DMS114 treated with DMSO at 0.1 percent for 48 hours (cell line): ENCODE measurements around the gene NSUN3.
"Not testable (repeated sequence)": the region's sequence is repeated elsewhere in the genome, so short reads cannot be mapped to it uniquely, and the experiment has no call there.

Experiments used
- DNase-seq: peaks from one replicate; lab custom pipeline; 2025; ENCODE audit not compliant: unreplicated experiment; lab: John Stamatoyannopoulos, UW

Gene NSUN3

DNA sequence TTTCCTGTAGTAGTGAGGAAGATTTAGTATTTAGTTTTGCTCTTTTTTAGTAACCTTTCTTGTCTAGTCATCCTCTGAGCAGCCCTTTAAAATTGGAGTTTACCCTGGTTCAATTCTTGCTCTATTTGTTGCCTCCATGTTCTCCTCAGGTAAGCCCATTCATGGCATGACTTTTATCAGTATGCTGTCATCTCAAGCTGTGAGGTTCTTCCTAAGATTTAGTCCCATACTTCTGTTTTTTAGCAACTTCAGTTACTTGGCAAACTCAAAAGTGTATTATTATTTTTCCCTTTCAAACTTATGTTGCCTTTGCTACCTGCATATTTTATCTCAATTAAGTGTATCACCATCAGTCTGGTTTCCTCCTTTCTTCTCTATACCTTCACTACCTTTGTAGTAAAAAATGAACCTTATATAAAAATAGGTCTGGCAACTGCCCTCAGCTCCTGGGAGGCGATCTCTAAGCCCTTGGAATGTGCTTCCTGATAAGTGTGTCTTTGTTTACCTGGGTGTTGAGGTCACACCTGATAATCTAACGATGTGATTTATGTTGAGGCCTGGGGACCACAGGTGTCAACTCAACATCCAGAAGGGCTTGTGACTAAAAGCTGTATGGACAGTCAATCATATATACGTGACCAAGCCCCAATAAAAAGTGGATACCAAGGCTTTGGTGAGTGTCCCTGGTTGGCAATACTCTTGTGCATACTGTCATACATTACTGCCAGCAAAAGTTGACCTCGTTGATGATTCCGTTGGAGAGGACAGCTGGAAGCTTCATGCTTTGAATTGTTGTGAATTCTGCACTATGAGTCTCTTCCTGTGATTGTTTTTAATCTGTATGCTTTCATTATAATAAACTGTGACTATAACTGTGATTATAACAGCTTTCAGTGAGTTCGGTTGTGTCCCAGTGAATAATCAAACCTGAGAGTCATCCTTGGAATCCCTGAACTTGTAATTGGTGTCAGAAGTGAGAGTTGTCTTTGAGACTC, 3.9 kb downstream of the NSUN3 start:
- no peak for DNase-seq

DNA sequence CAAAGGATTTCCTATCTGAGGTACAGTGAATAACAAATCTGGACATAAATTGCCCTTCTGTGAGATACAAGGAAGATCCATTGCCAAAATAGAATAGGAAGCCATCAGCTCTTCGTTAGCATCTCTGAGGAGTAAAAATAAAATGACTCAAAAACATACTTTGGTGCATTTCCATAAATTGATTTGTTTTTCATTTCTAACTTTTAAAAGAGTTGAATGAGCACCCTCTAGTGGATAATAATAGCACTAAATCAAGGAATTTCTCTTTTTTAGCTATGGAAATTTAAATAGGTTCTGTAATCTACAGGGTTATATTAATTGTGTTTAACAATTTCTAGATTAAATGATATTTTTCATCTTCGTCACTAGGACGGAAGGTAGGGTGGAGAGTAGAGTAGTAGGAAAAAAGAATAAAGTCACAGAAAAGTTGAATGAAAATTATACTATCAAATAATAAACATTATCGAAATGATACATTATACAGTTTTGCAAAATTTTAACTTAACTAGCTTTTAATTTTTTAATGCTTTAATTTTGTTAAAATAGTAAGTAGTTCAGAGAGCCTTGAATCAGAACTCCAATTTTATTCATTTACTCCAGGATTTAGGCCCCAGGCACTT, 6.4 kb downstream of the NSUN3 start:
- DNase-seq, result peak; percentile 16

DNA sequence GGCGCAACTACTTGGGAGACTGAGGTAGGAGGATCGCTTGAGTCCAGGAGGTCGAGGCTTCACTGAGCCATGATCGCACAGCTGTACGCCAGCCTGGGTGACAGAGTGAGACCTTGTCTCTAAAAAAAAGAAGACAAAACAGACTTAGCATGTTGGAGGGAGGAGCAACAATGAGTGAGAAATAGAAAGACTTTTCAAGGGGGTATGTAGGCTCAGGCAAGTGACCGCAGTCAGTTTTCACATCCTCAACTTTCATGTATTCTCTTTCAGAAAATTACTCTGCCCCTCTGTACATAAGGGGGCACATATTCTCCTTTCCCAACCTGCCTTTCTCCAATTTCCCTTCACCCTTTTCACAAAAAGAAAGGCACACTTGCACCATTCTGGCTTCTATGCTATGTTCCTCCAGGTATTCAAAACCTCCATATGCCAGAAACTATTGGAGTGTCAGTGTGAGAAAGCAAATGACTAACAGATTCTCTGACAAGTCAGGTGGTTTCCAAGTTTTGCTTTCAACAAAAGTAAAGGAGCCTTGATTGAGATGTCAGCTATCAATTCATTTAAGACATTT, 7.6 kb downstream of the NSUN3 start:
- no peak for DNase-seq

DNA sequence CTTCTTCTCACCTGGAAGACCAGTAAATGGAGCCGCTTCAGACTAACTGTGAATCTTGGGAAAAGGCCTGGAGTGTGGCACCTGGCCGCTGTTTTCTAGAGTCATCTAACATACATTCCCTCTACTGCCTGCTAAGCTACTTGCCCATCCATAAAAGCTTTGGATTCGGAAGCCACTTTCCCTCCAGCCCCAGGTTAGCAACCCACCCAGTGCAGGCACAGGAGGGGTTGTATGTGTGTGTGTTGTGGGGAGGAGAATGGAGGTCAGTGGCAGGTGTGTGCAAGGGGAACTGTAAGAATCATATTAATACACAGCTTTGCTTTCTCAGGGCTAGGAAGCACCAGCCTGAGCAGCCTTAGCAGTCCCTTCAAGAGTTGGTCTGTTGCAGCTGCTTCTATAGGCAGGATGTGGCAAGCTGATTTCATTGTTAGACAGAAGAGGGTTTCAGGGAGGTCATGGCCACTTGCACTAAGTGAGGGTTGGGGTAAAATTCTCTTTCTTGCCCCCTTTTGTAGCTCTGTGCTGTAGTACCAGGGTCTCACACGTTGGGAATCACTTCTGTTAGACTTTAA, 8.9 kb downstream of the NSUN3 start:
- DNase-seq, result no peak

DNA sequence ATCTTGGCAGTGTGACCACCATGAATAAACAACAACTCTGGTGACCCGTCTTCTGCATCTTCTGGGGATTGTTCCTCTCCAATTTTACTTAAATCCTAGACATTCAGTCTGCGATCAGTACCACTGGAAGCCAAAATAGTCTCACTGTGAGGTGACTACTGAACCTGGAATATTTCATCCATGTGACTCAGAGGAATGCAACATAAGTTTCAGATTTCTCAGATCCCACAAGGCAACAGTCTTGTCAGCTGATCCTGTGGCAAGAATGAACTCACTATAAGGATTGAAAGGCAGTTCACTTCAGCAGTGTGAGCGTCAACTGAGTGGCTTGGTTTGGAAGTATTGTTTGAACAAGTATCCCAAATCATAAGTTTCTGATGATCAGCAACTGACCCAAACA, 13.2 kb downstream of the NSUN3 start:
- DNase-seq, result no peak

DNA sequence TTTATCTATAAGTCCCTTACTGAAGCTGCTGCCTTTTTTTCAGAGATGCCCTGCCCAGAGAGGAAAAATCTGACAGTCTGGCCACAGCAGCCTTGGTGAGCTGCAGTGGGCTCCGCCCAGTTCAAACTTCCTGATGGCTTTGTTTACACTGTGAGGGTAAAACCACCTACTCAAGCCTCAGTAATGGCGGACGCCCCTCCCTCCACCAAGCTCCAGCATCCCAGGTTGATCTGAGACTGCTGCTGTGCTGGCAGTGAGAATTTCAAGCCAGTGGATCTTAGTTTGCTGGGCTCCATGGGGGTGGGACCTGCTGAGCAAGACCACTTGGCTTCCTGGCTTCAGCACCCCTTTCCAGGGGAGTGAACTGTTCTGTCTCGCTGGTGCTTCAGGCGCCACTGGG, 17.7 kb downstream of the NSUN3 start:
- DNase-seq, result not testable (repeated sequence)

DNA sequence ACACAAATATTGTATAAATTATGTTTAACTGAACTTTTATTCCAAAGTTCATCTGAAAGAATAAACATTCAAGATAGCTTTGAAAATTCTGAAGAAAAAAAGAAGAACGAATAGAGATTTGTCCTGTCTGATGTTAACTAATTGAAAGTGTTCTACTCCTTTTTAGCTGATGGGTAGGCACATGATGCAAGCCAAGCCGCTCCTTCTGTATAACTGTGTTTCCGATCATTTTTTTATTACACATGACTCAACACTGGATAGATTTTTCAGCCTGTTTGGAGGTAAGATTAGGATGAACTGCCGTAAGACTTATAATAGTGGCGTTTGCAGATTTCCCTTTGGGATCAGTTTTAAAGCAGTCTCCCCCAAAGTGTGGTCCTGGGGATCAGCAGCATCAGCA, 19.0 kb downstream of the NSUN3 start:
- DNase-seq, result no peak

DNA sequence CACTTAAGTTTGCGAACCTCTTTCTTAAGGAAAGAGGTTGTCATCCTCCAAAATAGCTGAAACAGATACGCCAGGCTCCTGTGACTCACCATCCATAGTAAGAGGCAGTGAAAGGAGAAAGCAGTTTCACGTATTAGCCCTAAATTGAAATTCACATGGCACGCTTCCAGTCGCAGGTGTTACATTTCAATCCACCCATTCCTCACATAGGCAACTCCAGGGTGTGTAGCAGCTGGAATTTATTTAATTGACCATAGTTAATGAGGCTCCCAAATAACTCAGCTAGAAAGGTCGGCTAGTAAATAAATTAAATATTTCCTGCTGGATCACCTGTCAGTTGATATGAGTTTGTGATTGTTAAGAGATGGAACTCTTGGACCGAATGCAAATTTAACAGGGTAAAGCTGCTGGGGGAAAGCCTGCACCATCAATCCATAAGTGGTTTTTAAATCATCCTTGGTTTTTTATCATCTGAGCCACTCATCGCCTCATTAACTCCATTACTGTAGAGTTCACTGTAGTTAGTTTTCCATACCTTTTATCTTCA, 19.6 kb downstream of the NSUN3 start:
- no peak for DNase-seq

DNA sequence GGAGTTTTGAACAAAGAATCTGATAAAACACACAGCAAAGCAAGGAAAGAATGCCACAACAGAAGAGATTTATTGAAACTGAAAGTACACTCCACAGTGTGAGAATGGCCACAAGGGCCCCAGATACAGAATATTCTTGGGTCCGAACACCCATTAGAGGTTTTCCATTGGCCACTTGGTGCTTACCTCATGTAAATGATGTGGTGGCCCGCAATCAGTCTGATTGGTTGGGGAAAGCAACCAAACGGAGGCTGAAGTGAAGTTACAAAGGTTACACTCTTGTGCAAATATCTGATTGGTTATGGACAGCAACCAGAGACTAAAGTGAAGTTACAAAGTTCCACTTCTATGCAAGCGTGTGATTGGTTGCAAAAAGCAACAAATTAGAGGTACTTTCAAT, 20.4 kb downstream of the NSUN3 start:
- no peak for DNase-seq

DNA sequence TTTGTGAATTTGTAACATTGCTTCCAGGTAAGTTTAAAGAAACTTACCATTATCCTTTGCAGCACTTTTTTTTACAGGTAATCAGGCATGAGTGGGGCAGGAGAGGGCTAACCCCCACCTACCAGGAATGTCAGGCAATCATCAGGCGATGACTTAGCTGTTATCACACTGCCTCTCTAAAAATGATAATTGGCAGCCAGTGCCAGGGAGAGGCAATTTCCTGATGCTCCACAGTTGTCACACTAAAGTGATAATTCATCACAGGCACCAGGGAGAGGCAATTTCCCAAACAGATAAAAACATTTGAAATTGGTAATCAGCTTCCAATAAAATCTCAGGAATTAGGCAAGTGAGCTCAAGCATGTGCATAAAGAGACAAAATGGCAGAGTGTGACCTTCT, 26.3 kb downstream of the NSUN3 start:
- no peak for DNase-seq

DNA sequence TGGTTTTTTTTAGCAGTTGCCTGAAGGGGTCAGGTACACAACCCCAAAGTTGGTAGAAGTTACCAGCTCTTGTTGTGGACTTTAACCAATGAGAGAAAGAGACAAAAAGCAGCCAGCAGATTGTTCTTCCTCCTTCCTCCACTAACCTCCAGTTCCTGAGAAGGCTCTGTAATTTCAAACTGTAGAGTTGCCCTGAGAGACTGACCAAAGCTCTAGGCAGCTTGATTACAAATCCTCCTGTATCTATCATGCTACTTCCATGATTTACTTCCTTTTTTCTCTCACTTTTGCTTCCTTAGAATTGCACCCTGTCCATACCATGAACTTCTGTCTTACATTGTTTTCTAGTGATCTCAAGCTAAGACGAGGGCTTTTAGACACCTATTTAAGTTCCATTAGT, 29.2 kb downstream of the NSUN3 start:
- DNase-seq, result no peak

DNA sequence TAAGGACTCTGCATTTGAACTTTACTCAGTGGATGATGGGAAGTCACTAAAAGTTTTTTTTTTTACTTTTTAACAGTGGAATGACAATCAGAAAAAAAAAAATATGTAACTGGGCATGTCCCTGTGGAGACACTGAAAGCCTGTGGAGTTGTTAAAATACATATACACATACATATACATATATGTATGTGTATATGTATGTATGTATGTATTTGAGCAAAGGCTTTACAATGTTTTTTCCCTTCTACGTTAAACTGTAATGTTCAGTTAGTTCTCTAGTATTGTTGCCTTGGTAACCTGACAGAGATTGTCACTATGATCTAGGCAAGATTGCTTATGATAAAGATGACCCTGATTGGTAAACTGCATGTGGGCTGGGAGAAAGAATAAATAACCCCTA, 30.3 kb downstream of the NSUN3 start:
- no peak for DNase-seq

DNA sequence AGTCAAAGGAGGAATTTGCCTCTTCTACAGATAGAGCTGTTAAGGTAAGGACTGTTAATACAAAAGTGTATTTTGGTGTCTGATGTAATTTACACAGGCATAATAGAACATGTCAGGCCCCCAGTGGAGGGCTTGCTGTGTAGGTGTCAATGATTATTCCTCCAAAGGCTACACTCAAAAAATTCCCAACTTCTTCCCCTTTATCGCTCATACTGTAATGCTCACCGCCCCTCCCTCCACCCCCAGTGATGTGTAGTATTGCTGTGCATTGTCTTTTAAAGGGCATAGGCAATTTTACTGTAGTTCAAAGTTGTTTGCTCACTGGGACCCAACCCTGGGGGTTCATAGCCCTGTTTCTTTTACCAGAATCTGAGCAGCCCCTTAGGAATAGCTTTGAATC, 32.2 kb downstream of the NSUN3 start:
- no peak for DNase-seq

DNA sequence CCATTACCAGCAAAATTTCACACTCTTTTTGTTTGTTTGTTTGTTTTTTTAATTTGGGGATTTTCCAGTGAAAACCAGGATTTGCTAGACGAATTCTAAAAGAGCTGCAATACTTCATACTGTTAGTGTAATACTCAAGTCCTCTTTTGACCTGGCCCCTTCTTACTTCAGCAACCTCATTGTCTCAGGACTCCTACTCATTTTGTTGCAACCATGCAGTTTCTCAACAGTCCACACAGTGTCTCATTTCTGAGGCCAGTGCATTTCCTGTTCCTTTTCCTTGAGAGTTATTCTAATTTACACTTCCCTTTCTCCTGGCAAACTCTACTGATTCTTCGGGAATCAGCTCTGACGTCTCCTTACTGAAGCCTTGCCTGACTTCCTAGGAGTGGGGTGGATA, 35.6 kb downstream of the NSUN3 start:
- no peak for DNase-seq

DNA sequence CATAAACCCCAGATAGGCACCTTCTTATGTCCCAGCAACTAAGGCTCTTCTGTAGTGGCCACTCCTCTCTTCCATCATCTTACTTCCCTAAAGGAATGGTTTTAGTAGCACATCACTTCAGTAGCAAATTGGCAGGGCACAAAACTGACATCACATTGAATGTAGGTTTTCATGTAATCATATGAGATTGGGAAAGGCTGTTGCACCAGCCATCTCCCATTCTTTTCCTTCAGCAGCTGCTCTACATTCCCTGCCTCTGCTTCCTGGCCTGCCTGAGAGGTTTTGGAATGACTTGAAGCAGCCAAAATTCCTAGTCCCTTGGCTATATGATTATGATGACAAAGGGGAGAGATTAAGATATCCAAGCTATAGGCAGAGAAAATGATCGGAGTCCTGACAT, 36.5 kb downstream of the NSUN3 start:
- DNase-seq, result no peak

DNA sequence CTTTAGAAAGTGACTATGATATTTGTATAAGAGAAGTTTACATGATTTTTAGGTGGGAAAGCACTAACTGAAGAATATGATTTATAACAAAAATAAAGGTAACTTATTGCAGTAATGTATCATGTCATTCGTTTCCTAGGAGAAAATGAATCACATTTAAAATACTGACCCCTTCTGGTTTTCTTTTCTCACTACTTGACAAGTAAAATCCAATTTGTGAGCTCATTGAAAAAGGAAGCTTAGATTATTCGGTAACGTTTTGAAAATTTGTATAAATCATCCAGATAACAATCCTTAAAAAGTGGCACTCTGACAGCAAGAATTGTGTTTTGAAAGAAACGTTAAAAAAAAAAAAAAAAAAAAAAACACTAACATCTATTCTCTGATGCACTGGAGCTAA, 39.0 kb downstream of the NSUN3 start:
- DNase-seq, result peak; percentile 3

DNA sequence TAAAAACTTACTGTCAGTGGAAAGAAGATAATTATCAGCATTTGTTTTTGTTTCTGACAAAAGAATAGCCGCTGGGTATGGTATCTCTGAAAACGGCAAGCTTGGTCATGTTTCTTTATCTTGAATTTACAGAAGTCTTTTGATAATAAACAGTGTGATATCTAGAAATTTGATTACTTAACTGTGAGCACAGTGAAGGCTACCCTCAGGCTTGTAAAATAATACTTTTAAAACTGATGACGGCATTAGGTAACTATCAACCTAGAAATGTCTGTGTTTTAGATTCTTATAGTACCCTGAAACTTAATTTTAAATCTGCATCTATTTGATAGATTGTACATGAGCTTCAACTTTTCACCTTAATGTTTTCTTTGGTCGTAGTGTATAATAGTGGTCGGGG, 43.4 kb downstream of the NSUN3 start:
- no peak for DNase-seq

DNA sequence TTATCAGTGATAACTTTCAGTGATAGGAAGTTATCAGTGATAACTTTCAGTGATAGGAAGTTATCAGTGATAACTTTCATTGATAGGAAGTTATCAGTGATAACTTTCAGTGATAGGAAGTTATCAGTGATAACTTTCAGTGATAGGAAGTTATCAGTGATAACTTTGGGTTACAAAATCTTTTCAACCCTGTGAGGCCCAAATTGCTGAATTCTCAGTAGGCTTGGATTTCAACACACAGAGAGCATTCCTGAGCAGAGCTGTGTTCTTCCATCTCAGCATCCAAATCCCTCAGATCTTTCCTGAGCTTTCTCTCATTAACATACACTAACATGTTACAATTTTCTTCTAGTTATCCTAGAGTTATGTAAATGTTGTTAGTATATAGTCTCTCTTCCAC, 47.4 kb downstream of the NSUN3 start:
- not testable (repeated sequence) for DNase-seq

DNA sequence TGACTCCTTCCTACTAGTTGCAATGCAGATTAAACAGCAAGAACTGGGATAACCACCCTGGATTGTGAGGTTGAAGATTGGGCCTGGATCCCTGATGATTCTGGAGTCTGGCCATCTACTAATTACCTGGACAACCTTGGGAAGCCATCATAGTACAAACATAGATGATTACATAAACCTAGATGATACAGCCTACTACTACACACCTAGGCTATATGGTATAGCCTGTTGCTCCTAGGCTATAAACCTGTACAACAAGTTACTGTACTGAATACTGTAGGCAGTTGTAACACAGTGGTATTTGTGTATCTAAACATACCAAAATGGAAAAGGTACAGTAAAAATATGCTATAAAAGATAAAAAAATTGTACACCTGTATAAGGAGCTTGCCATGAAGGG, 48.0 kb downstream of the NSUN3 start:
- no peak for DNase-seq

DNA sequence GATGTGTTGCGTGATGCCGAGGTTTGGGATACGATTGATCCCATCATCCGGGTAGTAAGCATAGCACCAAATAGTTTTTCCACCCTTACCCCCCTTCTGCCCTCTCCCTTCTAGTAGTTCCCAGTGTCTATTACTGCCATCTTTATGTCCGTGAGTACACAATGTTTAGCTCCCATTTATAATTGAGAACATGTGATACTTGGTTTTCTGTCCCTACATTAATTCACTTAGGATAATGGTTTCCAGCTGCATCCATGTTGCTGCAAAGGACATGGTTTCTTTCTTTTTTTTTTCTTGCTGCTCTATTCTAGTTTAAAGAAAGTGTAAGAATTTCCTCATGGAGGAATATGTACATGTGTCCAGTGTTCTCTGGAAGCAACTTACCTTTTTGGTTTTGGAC, 51.8 kb downstream of the NSUN3 start:
- no peak for DNase-seq

DNA sequence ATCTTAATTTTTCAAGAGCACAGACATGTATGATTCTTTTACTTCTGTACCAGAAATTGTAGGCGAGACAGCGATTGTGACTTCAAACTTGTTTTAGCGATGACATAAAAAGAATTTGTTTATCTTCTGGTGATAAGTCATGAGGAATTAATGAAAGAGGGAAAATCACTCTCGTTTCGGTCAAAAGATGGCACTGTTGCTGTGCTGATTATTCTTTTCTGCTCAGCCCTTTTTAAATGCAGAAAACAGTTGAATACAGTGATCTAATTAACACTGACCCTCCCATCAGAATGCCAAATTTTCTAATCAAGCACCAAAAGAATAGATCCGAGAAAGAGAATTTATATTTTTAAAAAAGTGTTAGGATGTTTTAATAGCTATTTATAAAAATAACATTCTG, 52.6 kb downstream of the NSUN3 start:
- peak; percentile 15 for DNase-seq

DNA sequence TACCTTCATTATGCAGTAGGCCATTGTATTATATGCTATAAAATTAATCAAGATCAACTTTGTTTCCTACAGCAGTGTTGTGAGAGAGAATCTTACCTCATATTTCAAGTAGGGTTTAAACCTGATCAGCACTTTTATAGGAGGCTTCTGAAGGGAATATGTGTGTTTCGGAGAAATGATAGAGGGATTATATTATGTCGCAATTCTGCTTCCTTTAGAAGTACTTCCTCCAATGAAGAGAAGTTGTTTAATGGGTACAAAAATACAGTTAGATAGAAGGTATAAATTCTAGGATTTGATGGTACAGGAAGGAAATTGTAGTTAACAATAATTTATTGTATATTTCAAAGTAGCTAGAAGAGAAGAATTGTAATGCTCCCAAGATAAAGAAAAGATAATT, 54.9 kb downstream of the NSUN3 start:
- no peak for DNase-seq
